C4-2B (cell line): ENCODE measurements around the gene PRKCB.

ENCODE experiments used
- CTCF ChIP-seq: fragments of 450-650 bp; conservative IDR thresholded peaks from 2 replicates; pipeline ENCODE4 v1.5.1; 2017; ENCODE audit warnings: mild to moderate bottlenecking
- ZFX ChIP-seq: fragments of 450-650 bp; IDR thresholded peaks from 2 replicates; pipeline ENCODE4 v1.6.1; 2017

GRCh38 chr16:23941025-23941424 lies 105.2 kb downstream of the PRKCB start:
- TF ChIP-seq CTCF (no peak), ZFX (no peak)
